OCI-LY3 (cell line): Measurements from ENCODE around the gene CRAT.

Experiments
- H2AFZ ChIP-seq: fragments of 200-600, 300-600 bp; shearing (Covaris generic); 2 replicates; pipeline ENCODE4 v1.6.0; 2014; ENCODE audit warnings: antibody characterized with exemption, low read depth, low read length
- H3K27ac ChIP-seq: fragments of 200-600, 300-600 bp; sonication (generic); 2 replicates; pipeline ENCODE4 v1.5.1; 2014; ENCODE audit warnings: mild to moderate bottlenecking, low read length, moderate library complexity, mixed read lengths
- H3K27me3 ChIP-seq: fragments of 200-600, 300-600 bp; sonication (generic); 2 replicates; pipeline ENCODE4 v1.6.1; 2014; ENCODE audit warnings: low read depth, low read length, mixed read lengths
- H3K36me3 ChIP-seq: fragments of 200-600, 300-600 bp; sonication (generic); replicated peaks from 2 replicates; pipeline ENCODE3; 2014; ENCODE audit warnings: low read depth, low read length, mixed read lengths
- H3K4me1 ChIP-seq: fragments of 300-600, 200-600 bp; sonication (generic); 2 replicates; pipeline ENCODE4 v1.6.1; 2014; ENCODE audit warnings: low read length, mixed read lengths
- H3K4me2 ChIP-seq: fragments of 200-600, 300-600 bp; sonication (generic); 2 replicates; pipeline ENCODE4 v1.6.1; 2014; ENCODE audit warnings: low read length, mixed read lengths
- H3K4me3 ChIP-seq: fragments of 300-600, 200-600 bp; sonication (generic); 2 replicates; pipeline ENCODE4 v1.5.1; 2014; ENCODE audit warnings: antibody characterized with exemption, mild to moderate bottlenecking, low read length, moderate library complexity
- H3K79me2 ChIP-seq: fragments of 300-600, 200-600 bp; shearing (Covaris generic); 2 replicates; pipeline ENCODE4 v1.6.1; 2014; ENCODE audit warnings: mild to moderate bottlenecking, low read length, mixed read lengths
- H3K9ac ChIP-seq: fragments of 300-600, 200-600 bp; shearing (Covaris generic); 2 replicates; pipeline ENCODE4 v1.6.0; 2014; ENCODE audit warnings: mild to moderate bottlenecking, low read length, moderate library complexity
- H3K9me3 ChIP-seq: fragments of 200-600, 300-600 bp; shearing (Covaris generic); 2 replicates; pipeline ENCODE4 v1.6.1; 2014; ENCODE audit warnings: low read length, mixed read lengths; ENCODE audit not compliant: insufficient read depth
- H4K20me1 ChIP-seq: fragments of 200-600, 300-600 bp; sonication (generic); 2 replicates; pipeline ENCODE4 v1.6.1; 2016; ENCODE audit warnings: low read length, mixed read lengths; ENCODE audit not compliant: insufficient read depth
- CTCF ChIP-seq: fragments of 200-600, 300-600 bp; sonication (generic); IDR thresholded peaks from 2 replicates; pipeline ENCODE4 v1.5.1; 2014; ENCODE audit warnings: antibody characterized with exemption, low read length, low read depth
- EZH2phosphoT487 ChIP-seq: fragments of 200-600 bp; shearing (Covaris generic); IDR thresholded peaks from 2 replicates; pipeline ENCODE4 v1.6.1; 2018; ENCODE audit warnings: antibody characterized with exemption, mixed run types, low read depth

The CRAT gene

GRCh38 chr9:129150672-129151211 lies 40.1 kb upstream of the CRAT start:
- Histone ChIP-seq H3K4me2 (no peak overlapping the region), H3K27me3 (no peaks in the 10 kb centered on the region), H3K4me3 (no peak overlapping the region), H3K9me3 (no peaks in the 10 kb centered on the region), H3K9ac (no peak overlapping the region), H3K36me3 (peaks cover 5% of the 10 kb centered on the region), H3K4me1 (peaks cover 15% of the 10 kb centered on the region), H3K79me2 (no peaks in the 10 kb centered on the region), H4K20me1 (no peaks in the 10 kb centered on the region), H2AFZ (no peak overlapping the region), H3K27ac (no peak overlapping the region)
- no peak for TF ChIP-seq CTCF
- no peak for TF ChIP-seq EZH2phosphoT487

DNA sequence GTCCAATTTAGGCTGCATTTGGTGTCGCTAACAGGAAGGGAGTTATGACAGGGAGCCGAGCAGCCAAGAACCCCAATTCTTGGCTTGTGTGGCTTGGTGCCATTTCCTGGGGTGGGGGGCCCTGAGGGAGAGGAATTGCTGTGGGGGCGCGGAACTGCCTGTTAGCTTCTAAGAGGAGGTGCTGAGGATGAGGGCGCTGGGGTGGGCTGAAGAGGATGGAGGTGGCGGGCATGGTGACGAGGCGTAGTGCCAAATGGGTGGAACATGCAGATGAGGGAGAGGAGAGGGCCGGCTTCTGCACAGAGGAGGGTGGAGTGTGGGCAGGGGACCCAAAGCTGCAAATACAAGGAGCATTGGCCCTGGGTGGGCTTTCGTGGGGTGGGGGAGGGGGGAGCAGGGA lies 39.5 kb upstream of the CRAT start:
- H3K79me2 ChIP-seq, result no peaks in the 10 kb centered on the region
- H3K9me3 ChIP-seq, result no peaks in the 10 kb centered on the region
- peaks cover 15% of the 10 kb centered on the region for H3K4me1 ChIP-seq
- H3K27me3 ChIP-seq, result no peaks in the 10 kb centered on the region
- no peak overlapping the region for H2AFZ ChIP-seq
- H3K4me2 ChIP-seq, result no peak overlapping the region
- no peaks in the 10 kb centered on the region; the same call in 1 of the 2 replicates for H4K20me1 ChIP-seq
- no peak for TF ChIP-seq EZH2phosphoT487
- TF ChIP-seq CTCF, result no peak
- H3K27ac ChIP-seq, result no peak overlapping the region
- no peak overlapping the region for H3K9ac ChIP-seq
- no peak overlapping the region for H3K4me3 ChIP-seq
- peaks cover 5% of the 10 kb centered on the region for H3K36me3 ChIP-seq

- H3K79me2 ChIP-seq, result no peaks in the 10 kb centered on the region
- no peaks in the 10 kb centered on the region; the same call in 1 of the 2 replicates for H4K20me1 ChIP-seq
- H3K9ac ChIP-seq, result no peak overlapping the region
- peaks cover 15% of the 10 kb centered on the region for H3K4me1 ChIP-seq
- no peak for TF ChIP-seq CTCF
- TF ChIP-seq EZH2phosphoT487, result no peak
- no peak overlapping the region for H3K4me2 ChIP-seq
- H3K36me3 ChIP-seq, result peaks cover 5% of the 10 kb centered on the region
- no peak overlapping the region for H3K4me3 ChIP-seq
- H3K27ac ChIP-seq, result no peak overlapping the region
- H3K9me3 ChIP-seq, result no peaks in the 10 kb centered on the region
- no peak overlapping the region for H2AFZ ChIP-seq
- H3K27me3 ChIP-seq, result no peaks in the 10 kb centered on the region
Measured at GRCh38 chr9:129149442-129149841, 38.8 kb upstream of the CRAT start.

DNA sequence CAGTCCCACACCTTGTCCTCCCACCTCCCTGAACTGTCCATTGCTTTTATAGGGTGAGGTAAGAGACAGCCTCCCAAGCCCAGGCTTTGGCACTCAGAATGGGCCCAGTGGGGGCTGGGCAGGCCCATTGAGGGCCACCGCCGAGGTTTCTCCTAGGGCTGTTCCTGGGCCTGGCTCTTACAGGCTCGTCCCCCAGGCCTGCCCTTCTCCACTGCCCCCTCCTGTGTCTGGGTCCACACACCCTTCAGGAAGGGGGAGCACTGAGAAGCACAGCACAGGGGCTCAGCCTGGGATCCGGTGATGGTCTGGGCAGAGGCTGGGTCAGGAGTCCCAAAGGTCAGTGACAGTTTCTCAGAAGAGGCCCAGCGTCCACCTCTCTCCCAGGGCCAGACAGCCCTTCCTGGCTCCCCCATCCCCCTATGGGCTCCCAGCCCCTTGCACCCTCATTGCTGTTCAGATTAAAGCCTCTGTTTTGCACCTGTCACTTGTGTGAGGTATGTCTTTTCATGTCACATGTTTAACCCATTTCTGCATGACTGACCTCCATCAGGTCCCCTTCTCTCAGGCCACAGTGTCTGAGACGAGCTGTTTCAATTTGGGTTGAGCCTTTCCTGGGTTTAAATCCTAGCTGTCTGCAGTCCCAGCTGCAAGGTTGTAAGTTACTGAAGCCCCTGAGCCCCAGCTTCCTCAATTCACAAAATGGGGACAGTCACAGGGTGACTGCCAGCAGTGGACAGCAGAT lies 38.0 kb upstream of the CRAT start:
- no peaks in the 10 kb centered on the region for H3K9me3 ChIP-seq
- H3K9ac ChIP-seq, result no peak overlapping the region
- no peaks in the 10 kb centered on the region for H3K27me3 ChIP-seq
- H3K36me3 ChIP-seq, result peaks cover 10% of the 10 kb centered on the region
- no peak overlapping the region for H2AFZ ChIP-seq
- H3K4me1 ChIP-seq, result peaks cover 15% of the 10 kb centered on the region
- H4K20me1 ChIP-seq, result no peaks in the 10 kb centered on the region; the same call in 1 of the 2 replicates
- H3K27ac ChIP-seq, result no peak overlapping the region
- no peak overlapping the region for H3K4me3 ChIP-seq
- no peaks in the 10 kb centered on the region for H3K79me2 ChIP-seq
- no peak overlapping the region for H3K4me2 ChIP-seq
- no peak for TF ChIP-seq CTCF
- no peak for TF ChIP-seq EZH2phosphoT487
